ENCODE measurements around the gene NMNAT3. TPM values are rescaled to one million over a fixed set of nuclear protein-coding genes. Genes with fewer than 3 reads are reported as not detected.

NMNAT3 gene
- total and polyA plus RNA-seq, 2 experiments from 2014 or later = not detected

- DNase-seq = no peak
- in situ Hi-C loops (cut with MboI) = no loop called here
Measured at GRCh38 chr3:139554628-139555027, 123.1 kb downstream of the NMNAT3 start.

GRCh38 chr3:139552632-139553365, 125.0 kb downstream of the NMNAT3 start:
- DNase-seq = no peak
- no peak overlapping the region for H3K4me2 ChIP-seq (ENCODE audit: unreplicated experiment)
- no peaks in the 10 kb centered on the region for H3F3A ChIP-seq (ENCODE audit: insufficient read depth)
- 0 out of 2 replicates have a peak, but pooled peaks cover 5% of the 10 kb centered on the region for H3K27me3 ChIP-seq (replicated peaks; ENCODE audit: insufficient read depth)
- 41 to 46% methylated on average over 4 of the region's 4 CpGs for WGBS, 2 experiments (ENCODE audit: low coverage in 1 of 2, low lambda C conversion rate in 2 of 2, missing lambda C conversion rate in 2 of 2)
- no peaks in the 10 kb centered on the region for H3K9me3 ChIP-seq (ENCODE audit: low read depth)
- in situ Hi-C loops (cut with MboI) = no loop called here
- no peak overlapping the region for H3K27ac ChIP-seq
- H2AFZ ChIP-seq = no peak overlapping the region
- no peaks in the 10 kb centered on the region for H3K36me3 ChIP-seq (ENCODE audit: low read depth)
- H4K20me1 ChIP-seq (ENCODE audit: insufficient read depth) = no peaks in the 10 kb centered on the region
- no peaks in the 10 kb centered on the region for H3K79me2 ChIP-seq (ENCODE audit: insufficient read depth)
- no peak for TF ChIP-seq EZH2phosphoT487 (IDR thresholded peaks at IDR 0.05; ENCODE audit: insufficient read depth, low read depth)
- no peak for TF ChIP-seq EZH2 (IDR thresholded peaks at IDR 0.05; ENCODE audit: insufficient read depth, poor library complexity, severe bottlenecking)
- H3K9me2 ChIP-seq (ENCODE audit: insufficient read depth) = no peaks in the 10 kb centered on the region
- H3K4me3 ChIP-seq = no peak overlapping the region
- no peaks in the 10 kb centered on the region for H3K4me1 ChIP-seq (ENCODE audit: insufficient read depth)
- no peak overlapping the region for H3K9ac ChIP-seq

More at GRCh38 chr3:139554628-139555027, 123.1 kb downstream of the NMNAT3 start:
- Histone ChIP-seq H3K27me3 (replicated peaks; ENCODE audit: insufficient read depth) (0 out of 2 replicates have a peak, but pooled peaks cover 5% of the 10 kb centered on the region), H3K4me1 (ENCODE audit: insufficient read depth) (peaks cover 4% of the 10 kb centered on the region; the same call in 1 of the 2 replicates), H3F3A (ENCODE audit: insufficient read depth) (no peaks in the 10 kb centered on the region), H3K27ac (no peak overlapping the region), H3K4me3 (no peak overlapping the region), H3K9ac (no peak overlapping the region), H3K79me2 (ENCODE audit: insufficient read depth) (no peaks in the 10 kb centered on the region), H4K20me1 (ENCODE audit: insufficient read depth) (no peaks in the 10 kb centered on the region), H3K4me2 (ENCODE audit: unreplicated experiment) (no peak overlapping the region), H3K9me3 (ENCODE audit: low read depth) (no peaks in the 10 kb centered on the region), H3K9me2 (ENCODE audit: insufficient read depth) (no peaks in the 10 kb centered on the region), H2AFZ (no peak overlapping the region), H3K36me3 (ENCODE audit: low read depth) (no peaks in the 10 kb centered on the region)
- TF ChIP-seq EZH2phosphoT487 (IDR thresholded peaks at IDR 0.05; ENCODE audit: insufficient read depth, low read depth) (no peak), EZH2 (IDR thresholded peaks at IDR 0.05; ENCODE audit: insufficient read depth, poor library complexity, severe bottlenecking) (no peak)

GRCh38 chr3:139548801-139549200, 129.0 kb downstream of the NMNAT3 start:
- TF ChIP-seq EZH2 (IDR thresholded peaks at IDR 0.05; ENCODE audit: insufficient read depth, poor library complexity, severe bottlenecking) (no peak), EZH2phosphoT487 (IDR thresholded peaks at IDR 0.05; ENCODE audit: insufficient read depth, low read depth) (no peak)
- in situ Hi-C loops (cut with MboI) = no loop called here
- H3K79me2 ChIP-seq (ENCODE audit: insufficient read depth) = no peaks in the 10 kb centered on the region
- WGBS, 2 experiments (ENCODE audit: low coverage in 1 of 2, low lambda C conversion rate in 2 of 2, missing lambda C conversion rate in 2 of 2) = 34 to 42% methylated on average over 5 of the region's 5 CpGs
- DNase-seq = no peak
- no peaks in the 10 kb centered on the region for H3K9me3 ChIP-seq (ENCODE audit: low read depth)
- no peaks in the 10 kb centered on the region for H3F3A ChIP-seq (ENCODE audit: insufficient read depth)
- no peaks in the 10 kb centered on the region for H3K27me3 ChIP-seq (replicated peaks; ENCODE audit: insufficient read depth)
- H3K4me1 ChIP-seq (ENCODE audit: insufficient read depth) = no peaks in the 10 kb centered on the region
- H3K4me3 ChIP-seq = no peak overlapping the region
- H3K4me2 ChIP-seq (ENCODE audit: unreplicated experiment) = no peak overlapping the region
- no peaks in the 10 kb centered on the region for H3K9me2 ChIP-seq (ENCODE audit: insufficient read depth)
- H3K27ac ChIP-seq = no peak overlapping the region
- H3K9ac ChIP-seq = no peak overlapping the region
- no peaks in the 10 kb centered on the region for H4K20me1 ChIP-seq (ENCODE audit: insufficient read depth)
- no peaks in the 10 kb centered on the region for H3K36me3 ChIP-seq (ENCODE audit: low read depth)
- no peak overlapping the region for H2AFZ ChIP-seq

GRCh38 chr3:139547666-139548065, 130.1 kb downstream of the NMNAT3 start:
- no peak for DNase-seq
- H3K4me1 ChIP-seq (ENCODE audit: insufficient read depth) = no peaks in the 10 kb centered on the region
- H2AFZ ChIP-seq = no peak overlapping the region
- no peaks in the 10 kb centered on the region for H3K9me2 ChIP-seq (ENCODE audit: insufficient read depth)
- H4K20me1 ChIP-seq (ENCODE audit: insufficient read depth) = no peaks in the 10 kb centered on the region
- in situ Hi-C loops (cut with MboI) = no loop called here
- H3K79me2 ChIP-seq (ENCODE audit: insufficient read depth) = no peaks in the 10 kb centered on the region
- H3K27ac ChIP-seq = no peak overlapping the region
- TF ChIP-seq EZH2phosphoT487 (IDR thresholded peaks at IDR 0.05; ENCODE audit: insufficient read depth, low read depth) = no peak
- no peak overlapping the region for H3K9ac ChIP-seq
- no peaks in the 10 kb centered on the region for H3K9me3 ChIP-seq (ENCODE audit: low read depth)
- no peaks in the 10 kb centered on the region for H3K27me3 ChIP-seq (replicated peaks; ENCODE audit: insufficient read depth)
- H3K36me3 ChIP-seq (ENCODE audit: low read depth) = no peaks in the 10 kb centered on the region
- H3F3A ChIP-seq (ENCODE audit: insufficient read depth) = no peaks in the 10 kb centered on the region
- no peak overlapping the region for H3K4me3 ChIP-seq
- no peak overlapping the region for H3K4me2 ChIP-seq (ENCODE audit: unreplicated experiment)

- Histone ChIP-seq H3K79me2 (ENCODE audit: insufficient read depth) (no peaks in the 10 kb centered on the region), H3K9me3 (ENCODE audit: low read depth) (no peaks in the 10 kb centered on the region), H4K20me1 (ENCODE audit: insufficient read depth) (no peaks in the 10 kb centered on the region), H3K9ac (no peak overlapping the region), H3F3A (ENCODE audit: insufficient read depth) (no peaks in the 10 kb centered on the region), H3K36me3 (ENCODE audit: low read depth) (no peaks in the 10 kb centered on the region), H2AFZ (no peak overlapping the region), H3K4me2 (ENCODE audit: unreplicated experiment) (no peak overlapping the region), H3K4me3 (no peak overlapping the region), H3K4me1 (ENCODE audit: insufficient read depth) (no peaks in the 10 kb centered on the region), H3K27ac (no peak overlapping the region), H3K9me2 (ENCODE audit: insufficient read depth) (no peaks in the 10 kb centered on the region), H3K27me3 (replicated peaks; ENCODE audit: insufficient read depth) (no peaks in the 10 kb centered on the region; the same call in 1 of the 2 replicates)
- TF ChIP-seq EZH2phosphoT487 (IDR thresholded peaks at IDR 0.05; ENCODE audit: insufficient read depth, low read depth) (no peak), EZH2 (IDR thresholded peaks at IDR 0.05; ENCODE audit: insufficient read depth, poor library complexity, severe bottlenecking) (no peak)
- in situ Hi-C loops (cut with MboI) = no loop called here
- no peak for DNase-seq
- WGBS, 2 experiments (ENCODE audit: low coverage in 1 of 2, low lambda C conversion rate in 2 of 2, missing lambda C conversion rate in 2 of 2) = 28 to 39% methylated on average over 3 of the region's 3 CpGs
Measured at GRCh38 chr3:139546772-139547171, 131.0 kb downstream of the NMNAT3 start.
